Liver (tissue), 3 donors: Measurements from ENCODE around the gene PLAC1.

Source experiments
- ATF3 ChIP-seq: IDR thresholded peaks from 2 replicates; pipeline ENCODE4 v1.6.1; 2016; ENCODE audit warnings: antibody characterized with exemption
- CTCF ChIP-seq: fragments of 150-350 bp; IDR thresholded peaks from 2 replicates; pipeline ENCODE4 v1.5.1; 2017; ENCODE audit warnings: improper control_type of control experiment, low read depth, low read length; ENCODE audit not compliant: missing input control
- EGR1 ChIP-seq, 2 donors: IDR thresholded peaks; 2 replicates each; pipeline ENCODE4 v1.6.1; 2016 to 2018; ENCODE audit warnings: antibody characterized with exemption in 2 of 2, low read depth in 2 of 2
- GABPA ChIP-seq, 2 donors: IDR thresholded peaks in 1 of 2; conservative IDR thresholded peaks in 1 of 2; 2 replicates each; pipeline ENCODE4 v1.6.1; 2016; ENCODE audit warnings: antibody characterized with exemption in 2 of 2, mild to moderate bottlenecking in 1 of 2, moderate library complexity in 1 of 2
- HNF4A ChIP-seq, 2 donors: conservative IDR thresholded peaks; 2 replicates each; pipeline ENCODE4 v1.6.1; 2016; ENCODE audit warnings: antibody characterized with exemption in 2 of 2, mild to moderate bottlenecking in 2 of 2
- JUND ChIP-seq, 2 donors: IDR thresholded peaks; 2 replicates each; pipeline ENCODE4 v1.6.1; 2016; ENCODE audit warnings: antibody characterized with exemption in 2 of 2
- MAX ChIP-seq: IDR thresholded peaks from 2 replicates; pipeline ENCODE4 v1.6.1; 2016; ENCODE audit warnings: antibody characterized with exemption
- RAD21 ChIP-seq, 2 donors: IDR thresholded peaks; 2 replicates each; pipeline ENCODE4 v1.6.1; 2016; ENCODE audit warnings: antibody characterized with exemption in 2 of 2, mild to moderate bottlenecking in 2 of 2
- REST ChIP-seq: IDR thresholded peaks from 2 replicates; pipeline ENCODE4 v1.6.1; 2016; ENCODE audit warnings: antibody characterized with exemption, mild to moderate bottlenecking
- RXRA ChIP-seq, 2 donors: IDR thresholded peaks; 2 replicates each; pipeline ENCODE4 v1.6.1; 2017 to 2018; ENCODE audit warnings: antibody characterized with exemption in 2 of 2, mild to moderate bottlenecking in 1 of 2
- SP1 ChIP-seq: IDR thresholded peaks from 2 replicates; pipeline ENCODE4 v1.6.1; 2018; ENCODE audit warnings: antibody characterized with exemption, mild to moderate bottlenecking
- TAF1 ChIP-seq: conservative IDR thresholded peaks from 2 replicates; pipeline ENCODE4 v1.6.1; 2016; ENCODE audit warnings: antibody characterized with exemption, mild to moderate bottlenecking
- YY1 ChIP-seq: IDR thresholded peaks from 2 replicates; pipeline ENCODE4 v1.6.1; 2016; ENCODE audit warnings: antibody characterized with exemption, mild to moderate bottlenecking
- donor health status: healthy.
- donor health status: healthy.

- TF ChIP-seq CTCF (no peak), TAF1 (no peak), EGR1 (IDR thresholded peaks at IDR 0.05; ENCODE audit: low read depth in 2 of 2) (no peak), SP1 (no peak), MAX (no peak), YY1 (no peak), JUND (IDR thresholded peaks at IDR 0.05) (no peak), RAD21 (IDR thresholded peaks at IDR 0.05) (no peak), RXRA (IDR thresholded peaks at IDR 0.05) (no peak), ATF3 (no peak), REST (no peak), GABPA (IDR thresholded peaks at IDR 0.05 in 1 of 2, conservative IDR thresholded peaks at IDR 0.05 in 1 of 2) (no peak), HNF4A (conservative IDR thresholded peaks at IDR 0.05) (no peak)
Observed at GRCh38 chrX:134676436-134676835, 18.2 kb upstream of the PLAC1 start.
